Peyer's patch (tissue), 4 donors: ENCODE results near the gene TCEA2.

ENCODE experiments used
- POLR2A ChIP-seq, 2 donors: fragments of 450-650 bp; IDR thresholded peaks; one replicate each; pipeline ENCODE4 v1.5.1; 2017; ENCODE audit warnings: antibody characterized with exemption in 2 of 2, mild to moderate bottlenecking in 2 of 2, moderate library complexity in 2 of 2
- TF ChIP-seq, protein P1 (sequence below), 6 experiments: fragments of 450-650 bp in 4 of 6; fragments of 200-600 bp in 2 of 6; sonication (generic) in 1 of 6; IDR thresholded peaks; one replicate each; pipeline ENCODE4 v1.5.1; 2017 to 2019; ENCODE audit warnings: antibody characterized with exemption in 6 of 6, mild to moderate bottlenecking in 3 of 6, moderate library complexity in 1 of 6

DNA sequence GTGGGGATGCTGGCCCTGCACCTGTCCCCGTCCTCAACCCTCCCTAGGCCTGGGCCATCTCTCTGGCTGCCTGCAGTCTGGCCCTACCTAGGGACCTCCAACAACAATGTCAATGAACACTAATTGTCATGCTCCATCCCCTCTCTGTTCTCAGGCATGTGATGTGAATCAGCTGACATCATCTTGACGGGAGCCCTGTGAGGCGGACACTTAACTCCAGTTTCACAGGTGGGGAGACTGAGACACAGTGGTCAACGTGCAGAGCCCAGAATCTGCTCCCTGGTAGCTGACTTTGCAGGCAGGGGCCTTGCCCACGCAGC is 762 bp upstream of the TCEA2 start:
- TF ChIP-seq POLR2A (IDR thresholded peaks at IDR 0.05): no peak
- TF ChIP-seq, protein P1, sequence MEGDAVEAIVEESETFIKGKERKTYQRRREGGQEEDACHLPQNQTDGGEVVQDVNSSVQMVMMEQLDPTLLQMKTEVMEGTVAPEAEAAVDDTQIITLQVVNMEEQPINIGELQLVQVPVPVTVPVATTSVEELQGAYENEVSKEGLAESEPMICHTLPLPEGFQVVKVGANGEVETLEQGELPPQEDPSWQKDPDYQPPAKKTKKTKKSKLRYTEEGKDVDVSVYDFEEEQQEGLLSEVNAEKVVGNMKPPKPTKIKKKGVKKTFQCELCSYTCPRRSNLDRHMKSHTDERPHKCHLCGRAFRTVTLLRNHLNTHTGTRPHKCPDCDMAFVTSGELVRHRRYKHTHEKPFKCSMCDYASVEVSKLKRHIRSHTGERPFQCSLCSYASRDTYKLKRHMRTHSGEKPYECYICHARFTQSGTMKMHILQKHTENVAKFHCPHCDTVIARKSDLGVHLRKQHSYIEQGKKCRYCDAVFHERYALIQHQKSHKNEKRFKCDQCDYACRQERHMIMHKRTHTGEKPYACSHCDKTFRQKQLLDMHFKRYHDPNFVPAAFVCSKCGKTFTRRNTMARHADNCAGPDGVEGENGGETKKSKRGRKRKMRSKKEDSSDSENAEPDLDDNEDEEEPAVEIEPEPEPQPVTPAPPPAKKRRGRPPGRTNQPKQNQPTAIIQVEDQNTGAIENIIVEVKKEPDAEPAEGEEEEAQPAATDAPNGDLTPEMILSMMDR (IDR thresholded peaks at IDR 0.05): no peak
